HCT116 (cell line): Measurements from ENCODE around the gene DENND4A.

ENCODE experiments used
- EZH2 ChIP-seq: fragments of 200-600 bp; sonication (generic); IDR thresholded peaks from 2 replicates; pipeline ENCODE4 v1.6.1; 2017; ENCODE audit warnings: antibody characterized with exemption, mixed run types
- JUND ChIP-seq: IDR thresholded peaks from 2 replicates; pipeline ENCODE4 v1.6.1; 2012
- POLR2A ChIP-seq: IDR thresholded peaks from 2 replicates; pipeline ENCODE4 v1.7.0; 2011; ENCODE audit warnings: borderline replicate concordance; ENCODE audit not compliant: insufficient read depth, insufficient read length; ENCODE audit errors: extremely low read depth
- POLR2AphosphoS5 ChIP-seq: IDR thresholded peaks from 2 replicates; pipeline ENCODE4 v1.6.1; 2011; ENCODE audit warnings: mild to moderate bottlenecking, low read depth, low read length, moderate library complexity
- RAD21 ChIP-seq: IDR thresholded peaks from 2 replicates; pipeline ENCODE4 v1.6.1; 2012; ENCODE audit warnings: low read depth, mild to moderate bottlenecking
- SIN3A ChIP-seq: IDR thresholded peaks from 2 replicates; pipeline ENCODE4 v1.6.1; 2012; ENCODE audit warnings: low read depth
- SP1 ChIP-seq: IDR thresholded peaks from 2 replicates; pipeline ENCODE4 v1.6.1; 2012; ENCODE audit warnings: low read depth
- YY1 ChIP-seq: IDR thresholded peaks from 2 replicates; pipeline ENCODE4 v1.6.1; 2011; ENCODE audit warnings: low read length, low read depth, moderate library complexity, mild to moderate bottlenecking; ENCODE audit not compliant: insufficient replicate concordance; ENCODE audit errors: extremely low read depth
- ZFX ChIP-seq: fragments of 450-650 bp; IDR thresholded peaks from 2 replicates; pipeline ENCODE4 v1.6.1; 2017
- ZNF274 ChIP-seq: fragments of 200-500 bp; sonication (Bioruptor generic); IDR thresholded peaks from 2 replicates; pipeline ENCODE4 v1.6.1; 2014; ENCODE audit warnings: mild to moderate bottlenecking, low read depth, low read length, inconsistent platforms
- TF ChIP-seq, protein P1 (sequence below): IDR thresholded peaks from 2 replicates; pipeline ENCODE4 v1.6.1; 2012
- TF ChIP-seq, protein P2 (sequence below), 3 experiments: fragments of 200-600 bp in 1 of 3; sonication (generic) in 1 of 3; IDR thresholded peaks in 2 of 3; conservative IDR thresholded peaks in 1 of 3; 2 replicates each; pipeline ENCODE4 v1.5.1; 2012 to 2017; ENCODE audit warnings: low read depth in 2 of 3, low read length in 2 of 3, antibody characterized with exemption in 1 of 3, borderline replicate concordance in 1 of 3, control low read depth in 1 of 3, mild to moderate bottlenecking in 1 of 3, mixed read lengths in 1 of 3, mixed run types in 1 of 3, moderate library complexity in 1 of 3; ENCODE audit not compliant: insufficient read depth in 1 of 3
- TF ChIP-seq, protein P3 (sequence below): IDR thresholded peaks from 2 replicates; pipeline ENCODE4 v1.6.1; 2012; ENCODE audit warnings: low read depth
- TF ChIP-seq, protein P4 (sequence below): IDR thresholded peaks from 2 replicates; pipeline ENCODE4 v1.6.1; 2012

DNA sequence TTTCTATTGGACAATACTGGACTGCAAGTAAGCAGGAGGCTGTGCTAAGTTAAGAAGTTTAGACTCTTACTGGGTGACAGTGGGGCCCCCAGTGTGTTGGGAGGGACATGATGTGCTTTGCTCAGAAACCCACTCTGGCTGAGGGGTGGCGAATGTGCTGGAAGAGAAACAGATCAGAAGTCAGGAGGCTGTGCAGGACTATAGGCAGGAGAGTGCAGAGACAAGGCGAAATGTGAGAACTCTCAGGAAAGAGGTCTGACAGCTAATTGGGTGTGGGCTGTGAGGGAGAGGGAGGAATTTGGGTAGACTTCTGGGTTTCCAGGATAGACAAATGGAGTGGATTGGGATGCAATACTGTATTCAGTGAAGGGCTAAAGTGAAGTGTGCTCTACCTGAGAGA is 158.3 kb downstream of the DENND4A start:
- TF ChIP-seq POLR2A = no peak
- TF ChIP-seq, protein P1, sequence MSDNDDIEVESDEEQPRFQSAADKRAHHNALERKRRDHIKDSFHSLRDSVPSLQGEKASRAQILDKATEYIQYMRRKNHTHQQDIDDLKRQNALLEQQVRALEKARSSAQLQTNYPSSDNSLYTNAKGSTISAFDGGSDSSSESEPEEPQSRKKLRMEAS = no peak
- no peak for TF ChIP-seq POLR2AphosphoS5
- TF ChIP-seq YY1 = no peak
- TF ChIP-seq EZH2 = no peak
- TF ChIP-seq, protein P2, sequence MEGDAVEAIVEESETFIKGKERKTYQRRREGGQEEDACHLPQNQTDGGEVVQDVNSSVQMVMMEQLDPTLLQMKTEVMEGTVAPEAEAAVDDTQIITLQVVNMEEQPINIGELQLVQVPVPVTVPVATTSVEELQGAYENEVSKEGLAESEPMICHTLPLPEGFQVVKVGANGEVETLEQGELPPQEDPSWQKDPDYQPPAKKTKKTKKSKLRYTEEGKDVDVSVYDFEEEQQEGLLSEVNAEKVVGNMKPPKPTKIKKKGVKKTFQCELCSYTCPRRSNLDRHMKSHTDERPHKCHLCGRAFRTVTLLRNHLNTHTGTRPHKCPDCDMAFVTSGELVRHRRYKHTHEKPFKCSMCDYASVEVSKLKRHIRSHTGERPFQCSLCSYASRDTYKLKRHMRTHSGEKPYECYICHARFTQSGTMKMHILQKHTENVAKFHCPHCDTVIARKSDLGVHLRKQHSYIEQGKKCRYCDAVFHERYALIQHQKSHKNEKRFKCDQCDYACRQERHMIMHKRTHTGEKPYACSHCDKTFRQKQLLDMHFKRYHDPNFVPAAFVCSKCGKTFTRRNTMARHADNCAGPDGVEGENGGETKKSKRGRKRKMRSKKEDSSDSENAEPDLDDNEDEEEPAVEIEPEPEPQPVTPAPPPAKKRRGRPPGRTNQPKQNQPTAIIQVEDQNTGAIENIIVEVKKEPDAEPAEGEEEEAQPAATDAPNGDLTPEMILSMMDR (IDR thresholded peaks at IDR 0.05 in 2 of 3, conservative IDR thresholded peaks at IDR 0.05 in 1 of 3; ENCODE audit: borderline replicate concordance in 1 of 3, insufficient read depth in 1 of 3, low read depth in 2 of 3, low read length in 2 of 3) = no peak
- TF ChIP-seq, protein P3, sequence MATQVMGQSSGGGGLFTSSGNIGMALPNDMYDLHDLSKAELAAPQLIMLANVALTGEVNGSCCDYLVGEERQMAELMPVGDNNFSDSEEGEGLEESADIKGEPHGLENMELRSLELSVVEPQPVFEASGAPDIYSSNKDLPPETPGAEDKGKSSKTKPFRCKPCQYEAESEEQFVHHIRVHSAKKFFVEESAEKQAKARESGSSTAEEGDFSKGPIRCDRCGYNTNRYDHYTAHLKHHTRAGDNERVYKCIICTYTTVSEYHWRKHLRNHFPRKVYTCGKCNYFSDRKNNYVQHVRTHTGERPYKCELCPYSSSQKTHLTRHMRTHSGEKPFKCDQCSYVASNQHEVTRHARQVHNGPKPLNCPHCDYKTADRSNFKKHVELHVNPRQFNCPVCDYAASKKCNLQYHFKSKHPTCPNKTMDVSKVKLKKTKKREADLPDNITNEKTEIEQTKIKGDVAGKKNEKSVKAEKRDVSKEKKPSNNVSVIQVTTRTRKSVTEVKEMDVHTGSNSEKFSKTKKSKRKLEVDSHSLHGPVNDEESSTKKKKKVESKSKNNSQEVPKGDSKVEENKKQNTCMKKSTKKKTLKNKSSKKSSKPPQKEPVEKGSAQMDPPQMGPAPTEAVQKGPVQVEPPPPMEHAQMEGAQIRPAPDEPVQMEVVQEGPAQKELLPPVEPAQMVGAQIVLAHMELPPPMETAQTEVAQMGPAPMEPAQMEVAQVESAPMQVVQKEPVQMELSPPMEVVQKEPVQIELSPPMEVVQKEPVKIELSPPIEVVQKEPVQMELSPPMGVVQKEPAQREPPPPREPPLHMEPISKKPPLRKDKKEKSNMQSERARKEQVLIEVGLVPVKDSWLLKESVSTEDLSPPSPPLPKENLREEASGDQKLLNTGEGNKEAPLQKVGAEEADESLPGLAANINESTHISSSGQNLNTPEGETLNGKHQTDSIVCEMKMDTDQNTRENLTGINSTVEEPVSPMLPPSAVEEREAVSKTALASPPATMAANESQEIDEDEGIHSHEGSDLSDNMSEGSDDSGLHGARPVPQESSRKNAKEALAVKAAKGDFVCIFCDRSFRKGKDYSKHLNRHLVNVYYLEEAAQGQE = no peak
- TF ChIP-seq, protein P4, sequence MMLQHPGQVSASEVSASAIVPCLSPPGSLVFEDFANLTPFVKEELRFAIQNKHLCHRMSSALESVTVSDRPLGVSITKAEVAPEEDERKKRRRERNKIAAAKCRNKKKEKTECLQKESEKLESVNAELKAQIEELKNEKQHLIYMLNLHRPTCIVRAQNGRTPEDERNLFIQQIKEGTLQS = no peak
- TF ChIP-seq ZNF274 = no peak
- no peak for TF ChIP-seq RAD21
- TF ChIP-seq ZFX = no peak
- TF ChIP-seq SP1 = no peak
- no peak for TF ChIP-seq JUND
- TF ChIP-seq SIN3A = no peak
